HCT116 (cell line): ENCODE measurements around the gene MERTK. TPM values are rescaled to one million over a fixed set of nuclear protein-coding genes. Genes with fewer than 3 reads are reported as not detected.

ENCODE experiments used
- ATAC-seq: fragments of 200-7000 bp; cut with Tn5 transposase; 2 replicates; pipeline ENCODE4 v1.9.1; 2020; ENCODE audit warnings: mild to moderate bottlenecking, moderate library complexity
- BruUV-seq: library from RNA; stranded (reverse); fragments of 400-500 nt; replicated peaks from 2 replicates; lab custom pipeline; 2021; lab: Mats Ljungman, UMichigan
- CTCF ChIA-PET: fragments of 300-600 bp; sonication (Branson Sonifier 250); formaldehyde crosslinking; loops from one replicate; lab custom pipeline; 2021; ENCODE audit warnings: antibody characterized with exemption; lab: Charles Lee
- POLR2A ChIA-PET: fragments of 300-600, 350-600 bp; sonication (Branson Sonifier 250); formaldehyde crosslinking; loops from one replicate; lab custom pipeline; 2021; ENCODE audit warnings: antibody characterized with exemption; lab: Charles Lee
- RAD21 ChIA-PET, 2 experiments: fragments of 300-600 bp; sonication (Branson Sonifier 250); formaldehyde crosslinking; loops; one replicate each; lab custom pipeline; 2023; ENCODE audit warnings: low total read pairs in 2 of 2; ENCODE audit not compliant: uncharacterized antibody in 2 of 2, unreplicated experiment in 2 of 2, low non-redundant PET in 1 of 2; lab: Charles Lee
- DNase-seq: peaks from one replicate; pipeline ENCODE4 v3.0.0-alpha.2; 2010; ENCODE audit warnings: low read depth, low spot score
- H2AFZ ChIP-seq: fragments of 200-600 bp; shearing (Covaris generic), sonication (generic); 2 replicates; pipeline ENCODE4 v1.6.1; 2017; ENCODE audit warnings: low read depth, mixed run types, mixed read lengths, antibody characterized with exemption, low read length; ENCODE audit not compliant: poor library complexity, severe bottlenecking
- H3K27ac ChIP-seq: 2 replicates; pipeline ENCODE4 v1.5.1; 2012; ENCODE audit warnings: low read depth, low read length
- H3K27me3 ChIP-seq: fragments of 200-600 bp; sonication (generic); 2 replicates; pipeline ENCODE4 v1.6.1; 2016; ENCODE audit warnings: mixed run types, low read length, mixed read lengths; ENCODE audit not compliant: insufficient read depth
- H3K36me3 ChIP-seq, 2 experiments: fragments of 200-500 bp in 1 of 2; fragments of 200-600 bp in 1 of 2; sonication (Bioruptor generic) in 1 of 2; sonication (generic) in 1 of 2; 2 replicates each; pipeline versions ENCODE4 v1.5.1 to v1.6.1; 2014 to 2016; ENCODE audit warnings: low read length in 2 of 2, inconsistent platforms in 1 of 2, mixed read lengths in 1 of 2, mixed run types in 1 of 2; ENCODE audit not compliant: insufficient read depth in 2 of 2, control insufficient read depth in 1 of 2
- H3K4me1 ChIP-seq, 2 experiments: fragments of 200-600 bp in 1 of 2; sonication (generic) in 1 of 2; 2 replicates each; pipeline versions ENCODE4 v1.5.1 to v1.6.1; 2012 to 2017; ENCODE audit warnings: low read length in 2 of 2, inconsistent platforms in 1 of 2, mild to moderate bottlenecking in 1 of 2, mixed read lengths in 1 of 2, mixed run types in 1 of 2, moderate library complexity in 1 of 2; ENCODE audit not compliant: insufficient read depth in 2 of 2, control insufficient read depth in 1 of 2
- H3K4me2 ChIP-seq: fragments of 200-600 bp; sonication (generic); 2 replicates; pipeline ENCODE4 v1.6.1; 2017; ENCODE audit warnings: mixed run types, low read length, mixed read lengths
- H3K4me3 ChIP-seq, 2 experiments: fragments of 200-600 bp in 1 of 2; sonication (generic) in 1 of 2; replicated peaks in 1 of 2; 2 replicates each; pipeline ENCODE4 v1.5.1; 2011 to 2016; ENCODE audit warnings: low read length in 2 of 2, control low read depth in 1 of 2, low read depth in 1 of 2, mild to moderate bottlenecking in 1 of 2, mixed read lengths in 1 of 2, mixed run types in 1 of 2
- H3K79me2 ChIP-seq: fragments of 200-600 bp; sonication (generic); 2 replicates; pipeline ENCODE4 v1.6.1; 2017; ENCODE audit warnings: mild to moderate bottlenecking, mixed run types, low read length, moderate library complexity, mixed read lengths; ENCODE audit not compliant: insufficient read depth
- H3K9ac ChIP-seq: fragments of 200-600 bp; sonication (generic); 2 replicates; pipeline ENCODE4 v1.6.1; 2016; ENCODE audit warnings: low read length, mixed read lengths
- H3K9me2 ChIP-seq: fragments of 200-600 bp; sonication (generic), shearing (Covaris generic); 2 replicates; pipeline ENCODE4 v1.6.1; 2017; ENCODE audit warnings: mixed run types, mild to moderate bottlenecking, moderate library complexity; ENCODE audit not compliant: insufficient read depth
- H3K9me3 ChIP-seq, 2 experiments: fragments of 200-500 bp in 1 of 2; fragments of 200-600 bp in 1 of 2; sonication (Bioruptor generic) in 1 of 2; sonication (generic) in 1 of 2; 2 replicates each; pipeline ENCODE4 v1.6.1; 2014 to 2017; ENCODE audit warnings: low read length in 2 of 2, mixed read lengths in 2 of 2, inconsistent platforms in 1 of 2, low read depth in 1 of 2, mild to moderate bottlenecking in 1 of 2, mixed run types in 1 of 2, moderate library complexity in 1 of 2; ENCODE audit not compliant: control insufficient read depth in 1 of 2, insufficient read depth in 1 of 2
- H4K20me1 ChIP-seq: fragments of 200-600 bp; sonication (generic), shearing (Covaris generic); 2 replicates; pipeline ENCODE4 v1.6.1; 2017; ENCODE audit warnings: mixed run types, mild to moderate bottlenecking, moderate library complexity; ENCODE audit not compliant: insufficient read depth
- CBX3 ChIP-seq: IDR thresholded peaks from 2 replicates; pipeline ENCODE4 v1.6.1; 2012; ENCODE audit warnings: low read depth
- CEBPB ChIP-seq: IDR thresholded peaks from 2 replicates; pipeline ENCODE4 v1.6.1; 2012; ENCODE audit warnings: low read depth
- EZH2phosphoT487 ChIP-seq: fragments of 200-600 bp; IDR thresholded peaks from 2 replicates; pipeline ENCODE4 v1.6.1; 2018; ENCODE audit warnings: antibody characterized with exemption, borderline replicate concordance
- FOSL1 ChIP-seq: IDR thresholded peaks from 2 replicates; pipeline ENCODE4 v1.6.1; 2012; ENCODE audit warnings: low read depth
- POLR2AphosphoS5 ChIP-seq: IDR thresholded peaks from 2 replicates; pipeline ENCODE4 v1.6.1; 2011; ENCODE audit warnings: mild to moderate bottlenecking, low read depth, low read length, moderate library complexity
- SIN3A ChIP-seq: IDR thresholded peaks from 2 replicates; pipeline ENCODE4 v1.6.1; 2012; ENCODE audit warnings: low read depth
- SP1 ChIP-seq: IDR thresholded peaks from 2 replicates; pipeline ENCODE4 v1.6.1; 2012; ENCODE audit warnings: low read depth
- SRF ChIP-seq: IDR thresholded peaks from 2 replicates; pipeline ENCODE4 v1.6.1; 2012; ENCODE audit warnings: low read depth
- YY1 ChIP-seq: IDR thresholded peaks from 2 replicates; pipeline ENCODE4 v1.6.1; 2011; ENCODE audit warnings: low read length, low read depth, moderate library complexity, mild to moderate bottlenecking; ENCODE audit not compliant: insufficient replicate concordance; ENCODE audit errors: extremely low read depth
- intact Hi-C: fragments of 100-400 bp; cut with micrococcal nuclease; formaldehyde crosslinking; loops from 2 replicates; pipeline ENCODE4 v1.10.0; 2022
- total RNA-seq: library from RNA; stranded (reverse); gene quantifications from one replicate; pipeline ENCODE4 v1.2.1, GENCODE V29; 2021; ENCODE audit not compliant: unreplicated experiment
- TF ChIP-seq, protein P1 (sequence below), 3 experiments: fragments of 200-600 bp in 1 of 3; sonication (generic) in 1 of 3; IDR thresholded peaks in 2 of 3; conservative IDR thresholded peaks in 1 of 3; 2 replicates each; pipeline ENCODE4 v1.5.1; 2012 to 2017; ENCODE audit warnings: low read depth in 2 of 3, low read length in 2 of 3, antibody characterized with exemption in 1 of 3, borderline replicate concordance in 1 of 3, control low read depth in 1 of 3, mild to moderate bottlenecking in 1 of 3, mixed read lengths in 1 of 3, mixed run types in 1 of 3, moderate library complexity in 1 of 3; ENCODE audit not compliant: insufficient read depth in 1 of 3
- TF ChIP-seq, protein P2 (sequence below): IDR thresholded peaks from 2 replicates; pipeline ENCODE4 v1.6.1; 2012

Gene MERTK
- total RNA-seq, 1 experiment from 2014 or later = 5.7 TPM

DNA sequence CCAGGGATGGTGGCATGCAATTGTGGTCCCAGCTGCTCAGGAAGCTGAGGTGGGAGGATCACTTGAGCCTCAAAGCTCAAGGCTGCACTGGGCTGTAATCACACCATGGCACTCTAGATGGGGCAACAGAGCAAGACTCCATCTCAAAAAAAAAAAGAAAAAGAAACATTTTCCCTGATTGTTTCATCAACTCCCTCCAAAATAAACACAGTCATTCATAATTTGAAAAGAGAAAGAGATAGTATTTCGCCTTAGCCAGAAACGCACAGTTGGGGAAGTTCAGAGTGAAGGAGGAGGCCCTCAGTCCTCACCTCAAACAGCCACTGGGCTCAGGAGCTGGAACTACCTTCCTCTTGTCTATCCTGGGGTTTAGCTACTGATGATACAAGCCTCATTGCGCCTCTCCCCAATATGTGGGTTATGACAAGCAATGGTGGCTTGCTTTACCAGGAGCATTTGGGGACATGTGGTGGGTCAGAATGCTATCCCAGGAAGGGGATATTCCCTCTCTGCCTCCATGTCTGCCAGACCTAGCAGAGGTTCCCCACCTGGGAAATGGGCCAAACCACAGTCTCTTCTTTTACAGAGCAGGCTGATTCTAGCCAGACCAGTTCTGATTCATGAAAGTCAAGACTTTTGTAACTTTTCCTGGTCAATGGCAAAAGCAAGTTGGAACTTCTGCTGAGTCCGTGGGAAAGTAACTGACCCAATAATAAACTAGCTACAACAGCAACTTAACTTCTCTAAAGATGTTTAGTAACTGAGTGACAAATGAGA lies 134.5 kb downstream of the MERTK start:
- Histone ChIP-seq H3K27me3 (no peaks in the 10 kb centered on the region), H4K20me1 (no peaks in the 10 kb centered on the region), H3K27ac (peak overlapping the region; percentile 17), H3K4me2 (peak overlapping the region; percentile 57), H3K9me3 (peaks cover 3 to 5% of the 10 kb centered on the region in 2 experiments; a peak in 1 of 4 replicates), H3K79me2 (no peaks in the 10 kb centered on the region), H3K9me2 (no peaks in the 10 kb centered on the region), H3K4me1 (peaks cover 29 to 30% of the 10 kb centered on the region in 2 experiments), H2AFZ (no peak overlapping the region), H3K36me3 (no peaks in the 10 kb centered on the region), H3K9ac (no peak overlapping the region), H3K4me3 (no peak overlapping the region)
- POLR2A ChIA-PET = interaction anchor here (1.0 kb wide), 1 partner anchor 54 kb away, joined by 4 read pairs; no protein-coding TSS in a partner anchor
- ATAC-seq (peak; percentile 82), DNase-seq (peak; percentile 48)
- CTCF ChIA-PET = interaction anchor here (1.2 kb wide), 1 partner anchor 13 kb away, joined by 5 read pairs; no protein-coding TSS in a partner anchor
- intact Hi-C loops = loop anchor here (5.0 kb wide), 1 partner anchor 56 kb away; no protein-coding TSS in a partner anchor
- TF ChIP-seq CBX3 (peak; percentile 24; the same call in 1 of the 2 replicates), CEBPB (peak; percentile 38; the same call in 1 of the 2 replicates), SRF (0 out of 2 replicates have a peak, but pooled peaks have one; percentile 43), YY1 (peak; percentile 16), SIN3A (no peak), EZH2phosphoT487 (no peak), FOSL1 (peak; percentile 28; the same call in 1 of the 2 replicates), SP1 (peak; percentile 56; the same call in 1 of the 2 replicates), POLR2AphosphoS5 (no peak)
- TF ChIP-seq, protein P1, sequence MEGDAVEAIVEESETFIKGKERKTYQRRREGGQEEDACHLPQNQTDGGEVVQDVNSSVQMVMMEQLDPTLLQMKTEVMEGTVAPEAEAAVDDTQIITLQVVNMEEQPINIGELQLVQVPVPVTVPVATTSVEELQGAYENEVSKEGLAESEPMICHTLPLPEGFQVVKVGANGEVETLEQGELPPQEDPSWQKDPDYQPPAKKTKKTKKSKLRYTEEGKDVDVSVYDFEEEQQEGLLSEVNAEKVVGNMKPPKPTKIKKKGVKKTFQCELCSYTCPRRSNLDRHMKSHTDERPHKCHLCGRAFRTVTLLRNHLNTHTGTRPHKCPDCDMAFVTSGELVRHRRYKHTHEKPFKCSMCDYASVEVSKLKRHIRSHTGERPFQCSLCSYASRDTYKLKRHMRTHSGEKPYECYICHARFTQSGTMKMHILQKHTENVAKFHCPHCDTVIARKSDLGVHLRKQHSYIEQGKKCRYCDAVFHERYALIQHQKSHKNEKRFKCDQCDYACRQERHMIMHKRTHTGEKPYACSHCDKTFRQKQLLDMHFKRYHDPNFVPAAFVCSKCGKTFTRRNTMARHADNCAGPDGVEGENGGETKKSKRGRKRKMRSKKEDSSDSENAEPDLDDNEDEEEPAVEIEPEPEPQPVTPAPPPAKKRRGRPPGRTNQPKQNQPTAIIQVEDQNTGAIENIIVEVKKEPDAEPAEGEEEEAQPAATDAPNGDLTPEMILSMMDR (IDR thresholded peaks at IDR 0.05 in 2 of 3, conservative IDR thresholded peaks at IDR 0.05 in 1 of 3; ENCODE audit: borderline replicate concordance in 1 of 3, insufficient read depth in 1 of 3, low read depth in 2 of 3, low read length in 2 of 3) = peak in 1 of 3 experiments; percentile 32; a peak in 1 of 6 replicates
- TF ChIP-seq, protein P2, sequence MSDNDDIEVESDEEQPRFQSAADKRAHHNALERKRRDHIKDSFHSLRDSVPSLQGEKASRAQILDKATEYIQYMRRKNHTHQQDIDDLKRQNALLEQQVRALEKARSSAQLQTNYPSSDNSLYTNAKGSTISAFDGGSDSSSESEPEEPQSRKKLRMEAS = peak; percentile 26; the same call in 1 of the 2 replicates
- RAD21 ChIA-PET = no interaction called here
- BruUV-seq = no TSS peak
